ENCODE results near the gene TTC27.
A peak's percentile ranks its signal among the peaks of the same experiment; 100 is the strongest.
"Not testable (repeated sequence)": the region's sequence is repeated elsewhere in the genome, so short reads cannot be mapped to it uniquely, and the experiment has no call there.

TTC27 gene

GRCh38 chr2:32627814-32628579 is at the start of gene TTC27:
Gene TTC27, plus strand, starts transcription at chr2:32628050. Its CDS starts 243 bp downstream, at chr2:32628293.
- DNase-seq (ENCODE audit: low spot score): peak; percentile 90
- peak; percentile 86 for FAIRE-seq

GRCh38 chr2:32591669-32592463 is 36.0 kb upstream of the TTC27 start:
- no peak for DNase-seq (ENCODE audit: low spot score)
- no peak for FAIRE-seq

GRCh38 chr2:32594573-32594972 is 33.3 kb upstream of the TTC27 start:
- peak; percentile 8 for FAIRE-seq
- DNase-seq (ENCODE audit: low spot score): no peak

- DNase-seq (ENCODE audit: low spot score): no peak
- no peak for FAIRE-seq
Observed at GRCh38 chr2:32611366-32611765, 16.5 kb upstream of the TTC27 start.

GRCh38 chr2:32611771-32612170 is 16.1 kb upstream of the TTC27 start:
- DNase-seq (ENCODE audit: low spot score): no peak
- FAIRE-seq: no peak

GRCh38 chr2:32614084-32614483 is 13.8 kb upstream of the TTC27 start:
- FAIRE-seq (no peak), DNase-seq (ENCODE audit: low spot score) (no peak)

- FAIRE-seq: no peak
- DNase-seq (ENCODE audit: low spot score): no peak
Observed at GRCh38 chr2:32617599-32618189, 10.2 kb upstream of the TTC27 start.

- DNase-seq (ENCODE audit: low spot score) (no peak), FAIRE-seq (no peak)
Observed at GRCh38 chr2:32622570-32623310, 5.1 kb upstream of the TTC27 start.

GRCh38 chr2:32623311-32623706 is 4.5 kb upstream of the TTC27 start:
- DNase-seq (ENCODE audit: low spot score) (no peak), FAIRE-seq (no peak)

GRCh38 chr2:32624812-32625211 is 3.0 kb upstream of the TTC27 start:
- no peak for FAIRE-seq

GRCh38 chr2:32626639-32627221 is 1.1 kb upstream of the TTC27 start:
- no peak for FAIRE-seq
- no peak for DNase-seq (ENCODE audit: low spot score)

More at GRCh38 chr2:32624812-32625211, 3.0 kb upstream of the TTC27 start:
- DNase-seq (ENCODE audit: low spot score): no peak

- no peak for DNase-seq (ENCODE audit: low spot score)
- no peak for FAIRE-seq
Observed at GRCh38 chr2:32627441-32627813, 423 bp upstream of the TTC27 start.

- FAIRE-seq: no peak
- DNase-seq (ENCODE audit: low spot score): peak; percentile 65
Observed at GRCh38 chr2:32632089-32632488, 4.2 kb downstream of the TTC27 start.

GRCh38 chr2:32633040-32633439 is 5.2 kb downstream of the TTC27 start:
- DNase-seq (ENCODE audit: low spot score) (no peak), FAIRE-seq (no peak)

- FAIRE-seq; DNase-seq (ENCODE audit: low spot score): not testable (repeated sequence)
Observed at GRCh38 chr2:32638548-32638947, 10.7 kb downstream of the TTC27 start.

- FAIRE-seq (no peak), DNase-seq (ENCODE audit: low spot score) (no peak)
Observed at GRCh38 chr2:32641180-32641579, 13.3 kb downstream of the TTC27 start.

GRCh38 chr2:32647180-32647651 is 19.4 kb downstream of the TTC27 start:
- DNase-seq (ENCODE audit: low spot score): peak; percentile 45
- no peak for FAIRE-seq

GRCh38 chr2:32652555-32653209 is 24.8 kb downstream of the TTC27 start:
- FAIRE-seq (no peak), DNase-seq (ENCODE audit: low spot score) (no peak)

- no peak for FAIRE-seq
- no peak for DNase-seq (ENCODE audit: low spot score)
Observed at GRCh38 chr2:32656069-32656468, 28.2 kb downstream of the TTC27 start.

- FAIRE-seq (no peak), DNase-seq (ENCODE audit: low spot score) (no peak)
Observed at GRCh38 chr2:32663864-32664263, 36.0 kb downstream of the TTC27 start.

Data from RCC 7860 (cell line).